Keratinocyte (primary cell): ENCODE data around the gene SYNC.

Experiments
- CTCF ChIP-seq, 3 experiments: IDR thresholded peaks in 1 of 3; conservative IDR thresholded peaks in 1 of 3; optimal IDR thresholded peaks in 1 of 3; 2 replicates in 2 of 3; 3 replicates in 1 of 3; pipeline versions ENCODE3 to v1.5.1; 2011; ENCODE audit warnings: low read length in 3 of 3, mild to moderate bottlenecking in 3 of 3, moderate library complexity in 2 of 3, control low read depth in 1 of 3, inconsistent platforms in 1 of 3; ENCODE audit not compliant: insufficient read depth in 2 of 3; ENCODE audit errors: extremely low read depth in 1 of 3
- EZH2 ChIP-seq: IDR thresholded peaks from one replicate; pipeline ENCODE4 v1.6.1; 2012; ENCODE audit warnings: inconsistent platforms, mild to moderate bottlenecking, low read length, moderate library complexity

DNA sequence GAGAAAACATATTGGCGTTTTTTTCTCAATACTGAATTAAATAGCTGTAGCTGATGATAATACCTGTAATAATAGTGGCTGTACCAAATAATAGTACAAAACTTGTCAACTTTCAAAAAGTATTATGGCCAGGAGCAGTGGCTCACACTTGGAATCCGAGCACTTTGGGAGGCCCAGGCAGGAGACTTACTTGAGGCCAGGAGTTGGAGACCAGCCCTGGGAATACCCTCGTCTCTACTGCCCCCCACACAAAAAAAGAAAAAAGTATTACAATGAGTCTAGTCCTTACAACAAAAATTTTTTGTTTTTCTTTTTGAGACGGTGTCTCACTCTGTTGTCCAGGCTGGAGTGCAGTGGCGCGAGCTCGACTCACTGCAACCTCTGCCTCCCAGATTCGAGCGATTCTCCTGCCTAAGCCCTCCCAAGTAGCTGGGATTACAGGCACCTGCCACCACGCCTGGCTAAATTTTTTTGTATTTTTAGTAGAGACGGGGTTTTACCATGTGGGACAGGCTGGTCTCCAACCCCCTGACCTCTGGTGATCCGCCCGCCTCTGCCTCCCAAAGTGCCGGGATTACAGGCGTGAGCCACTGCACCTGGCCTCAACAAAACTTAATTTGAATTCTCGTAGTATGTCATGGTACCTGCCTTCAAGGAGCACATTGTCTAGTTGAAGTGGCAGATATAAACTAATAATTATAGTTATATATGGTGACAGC lies 50.2 kb downstream of the SYNC start:
- TF ChIP-seq CTCF (optimal IDR thresholded peaks at IDR 0.05 in 1 of 3, IDR thresholded peaks at IDR 0.05 in 1 of 3, conservative IDR thresholded peaks at IDR 0.05 in 1 of 3; ENCODE audit: extremely low read depth in 1 of 3, insufficient read depth in 2 of 3, low read length in 3 of 3) (no peak), EZH2 (no peak)
